OCI-LY1 (cell line): ENCODE results near the gene RERE.

Experiments
- H2AFZ ChIP-seq: fragments of 200-600 bp; sonication (generic), shearing (Covaris generic); 2 replicates; pipeline ENCODE4 v1.6.0; 2014; ENCODE audit warnings: antibody characterized with exemption, mild to moderate bottlenecking, low read length
- H3F3A ChIP-seq: fragments of 200-600 bp; sonication (generic), shearing (Covaris generic); 2 replicates; pipeline ENCODE4 v1.6.0; 2014; ENCODE audit warnings: mild to moderate bottlenecking, antibody characterized with exemption, low read length, moderate library complexity; ENCODE audit not compliant: insufficient read depth
- H3K27ac ChIP-seq: fragments of 200-600 bp; sonication (generic); 2 replicates; pipeline ENCODE4 v1.5.1; 2014; ENCODE audit warnings: low read length, mixed run types, mild to moderate bottlenecking, low read depth; ENCODE audit not compliant: poor library complexity, severe bottlenecking
- H3K27me3 ChIP-seq: fragments of 200-600 bp; sonication (generic); 2 replicates; pipeline ENCODE4 v1.6.0; 2014; ENCODE audit warnings: antibody characterized with exemption, mild to moderate bottlenecking, low read length, moderate library complexity; ENCODE audit not compliant: insufficient read depth
- H3K36me3 ChIP-seq: fragments of 200-600 bp; sonication (generic); 2 replicates; pipeline ENCODE4 v1.6.1; 2014; ENCODE audit warnings: mild to moderate bottlenecking, antibody characterized with exemption, low read length, moderate library complexity, mixed read lengths; ENCODE audit not compliant: insufficient read depth
- H3K4me1 ChIP-seq: fragments of 200-600 bp; sonication (generic); 2 replicates; pipeline ENCODE4 v1.5.1; 2014; ENCODE audit warnings: mild to moderate bottlenecking, low read length, moderate library complexity; ENCODE audit not compliant: insufficient read depth, severe bottlenecking
- H3K4me2 ChIP-seq: fragments of 200-600 bp; sonication (generic), shearing (Covaris generic); 2 replicates; pipeline ENCODE4 v1.6.1; 2014; ENCODE audit warnings: low read length
- H3K4me3 ChIP-seq: fragments of 200-600 bp; sonication (generic); 2 replicates; pipeline ENCODE4 v1.5.1; 2014; ENCODE audit warnings: low read length, low read depth, mild to moderate bottlenecking, mixed read lengths; ENCODE audit not compliant: poor library complexity, severe bottlenecking
- H3K79me2 ChIP-seq: fragments of 200-600 bp; shearing (Covaris generic); 2 replicates; pipeline ENCODE4 v1.6.1; 2016; ENCODE audit warnings: mixed run types, low read length, mixed read lengths; ENCODE audit not compliant: insufficient read depth
- H3K9ac ChIP-seq: fragments of 200-600 bp; sonication (generic), shearing (Covaris generic); 2 replicates; pipeline ENCODE4 v1.6.1; 2014; ENCODE audit warnings: mild to moderate bottlenecking, low read length, mixed read lengths
- H3K9me2 ChIP-seq: fragments of 200-600 bp; sonication (generic), shearing (Covaris generic); 2 replicates; pipeline ENCODE4 v1.6.1; 2014; ENCODE audit warnings: low read depth, mild to moderate bottlenecking, low read length, mixed read lengths
- H3K9me3 ChIP-seq: fragments of 200-600 bp; shearing (Covaris generic); 2 replicates; pipeline ENCODE4 v1.6.1; 2014; ENCODE audit warnings: low read length, mixed read lengths
- H4K20me1 ChIP-seq: fragments of 200-600 bp; sonication (generic), shearing (Covaris generic); 2 replicates; pipeline ENCODE4 v1.6.0; 2016; ENCODE audit warnings: mild to moderate bottlenecking, low read length; ENCODE audit not compliant: insufficient read depth
- CTCF ChIP-seq: fragments of 200-600 bp; sonication (generic), shearing (Covaris generic); IDR thresholded peaks from 2 replicates; pipeline ENCODE4 v1.5.1; 2017; ENCODE audit warnings: mild to moderate bottlenecking, antibody characterized with exemption, low read length, moderate library complexity, mixed read lengths
- EZH2 ChIP-seq: fragments of 200-600 bp; sonication (generic), shearing (Covaris generic); IDR thresholded peaks from 2 replicates; pipeline ENCODE4 v1.8.0; 2017; ENCODE audit warnings: borderline replicate concordance, mixed run types, mild to moderate bottlenecking, antibody characterized with exemption, low read length, moderate library complexity, mixed read lengths

The RERE gene

GRCh38 chr1:8584316-8584715 is 233.1 kb downstream of the RERE start:
- no peaks in the 10 kb centered on the region for H3F3A ChIP-seq
- no peak overlapping the region for H3K27ac ChIP-seq
- no peaks in the 10 kb centered on the region for H3K79me2 ChIP-seq
- H2AFZ ChIP-seq: no peak overlapping the region
- H3K9ac ChIP-seq: no peak overlapping the region
- no peak overlapping the region for H3K4me2 ChIP-seq
- no peaks in the 10 kb centered on the region for H3K9me3 ChIP-seq
- no peaks in the 10 kb centered on the region for H3K9me2 ChIP-seq
- H3K27me3 ChIP-seq: no peaks in the 10 kb centered on the region
- H3K36me3 ChIP-seq: no peaks in the 10 kb centered on the region
- H3K4me1 ChIP-seq: no peaks in the 10 kb centered on the region
- no peak overlapping the region for H3K4me3 ChIP-seq
- TF ChIP-seq EZH2 (no peak), CTCF (no peak)
- H4K20me1 ChIP-seq: no peaks in the 10 kb centered on the region

- H2AFZ ChIP-seq: no peak overlapping the region
- H3K9me3 ChIP-seq: no peaks in the 10 kb centered on the region
- TF ChIP-seq CTCF: no peak
- no peak for TF ChIP-seq EZH2
- no peaks in the 10 kb centered on the region for H3F3A ChIP-seq
- H3K4me1 ChIP-seq: no peaks in the 10 kb centered on the region
- no peak overlapping the region for H3K27ac ChIP-seq
- H3K9ac ChIP-seq: no peak overlapping the region
- no peak overlapping the region for H3K4me3 ChIP-seq
- no peak overlapping the region for H3K4me2 ChIP-seq
- H3K79me2 ChIP-seq: no peaks in the 10 kb centered on the region
- no peaks in the 10 kb centered on the region for H4K20me1 ChIP-seq
- no peaks in the 10 kb centered on the region for H3K27me3 ChIP-seq
- H3K36me3 ChIP-seq: no peaks in the 10 kb centered on the region
- H3K9me2 ChIP-seq: no peaks in the 10 kb centered on the region
Observed at GRCh38 chr1:8583031-8583430, 234.4 kb downstream of the RERE start.

GRCh38 chr1:8580566-8580965 is 236.9 kb downstream of the RERE start:
- no peaks in the 10 kb centered on the region for H3K9me3 ChIP-seq
- no peaks in the 10 kb centered on the region for H4K20me1 ChIP-seq
- H3K4me3 ChIP-seq: no peak overlapping the region
- no peak overlapping the region for H3K9ac ChIP-seq
- TF ChIP-seq EZH2 (no peak), CTCF (no peak)
- no peaks in the 10 kb centered on the region for H3K79me2 ChIP-seq
- H3K36me3 ChIP-seq: no peaks in the 10 kb centered on the region
- no peak overlapping the region for H3K27ac ChIP-seq
- no peaks in the 10 kb centered on the region for H3K4me1 ChIP-seq
- H3K4me2 ChIP-seq: no peak overlapping the region
- no peaks in the 10 kb centered on the region for H3F3A ChIP-seq
- H3K9me2 ChIP-seq: no peaks in the 10 kb centered on the region
- no peaks in the 10 kb centered on the region for H3K27me3 ChIP-seq
- no peak overlapping the region for H2AFZ ChIP-seq
